Urothelium cell line (cell line): ENCODE measurements around the gene USP2.

Source experiments
- DNase-seq: peaks from one replicate; pipeline ENCODE4 v3.0.0; 2011; ENCODE audit warnings: low spot score, mixed read lengths
- FAIRE-seq: peaks from 2 replicates; lab custom pipeline; 2011; peaks lifted over from hg19 to GRCh38; lab: Jason Lieb, UNC

USP2 gene

DNA sequence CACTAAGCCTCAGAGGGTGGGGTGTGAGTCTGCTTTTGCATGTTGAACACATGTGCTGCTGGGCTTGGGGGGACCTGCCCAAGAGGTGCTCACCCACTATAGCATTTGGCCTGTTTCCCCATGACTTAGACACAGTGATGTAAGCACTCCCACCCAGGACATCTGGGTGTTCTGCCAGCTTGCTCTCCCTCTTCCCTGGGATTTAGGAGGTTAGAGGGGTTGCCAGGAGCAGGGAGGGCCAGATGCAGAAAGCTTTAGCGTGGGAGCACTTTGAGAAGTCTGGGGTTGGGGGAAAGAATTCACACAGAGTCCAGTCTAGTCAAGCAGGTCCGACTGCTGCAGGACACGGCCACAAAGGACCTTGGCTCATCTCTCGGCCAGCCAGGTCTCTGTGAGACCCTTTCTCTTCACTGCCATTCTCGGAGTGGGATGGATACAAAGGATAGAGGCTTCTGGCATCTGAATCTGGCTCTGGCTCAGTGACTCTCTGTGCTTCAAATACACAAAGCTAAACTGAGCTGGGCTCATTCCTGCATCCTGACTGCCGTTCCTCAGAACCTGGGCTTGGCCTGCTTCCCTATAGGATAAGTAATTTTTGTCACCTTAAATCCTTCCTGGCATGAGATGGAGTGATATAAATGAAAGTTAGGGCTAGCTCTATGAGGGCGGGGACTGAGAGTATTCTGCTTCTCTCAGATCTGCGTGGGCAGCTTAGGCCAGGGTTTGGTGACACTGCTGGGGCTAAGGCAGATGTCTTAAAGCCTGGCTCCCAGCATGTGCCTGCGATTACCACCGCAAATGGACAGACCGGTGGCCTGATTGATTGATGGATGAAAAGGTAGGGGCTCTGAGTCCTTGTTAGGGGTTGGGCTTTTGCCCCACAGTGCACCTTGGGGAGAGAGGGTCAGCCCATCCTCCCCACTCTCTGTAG, 14.5 kb downstream of the USP2 start:
- FAIRE-seq (no peak), DNase-seq (no peak)

DNA sequence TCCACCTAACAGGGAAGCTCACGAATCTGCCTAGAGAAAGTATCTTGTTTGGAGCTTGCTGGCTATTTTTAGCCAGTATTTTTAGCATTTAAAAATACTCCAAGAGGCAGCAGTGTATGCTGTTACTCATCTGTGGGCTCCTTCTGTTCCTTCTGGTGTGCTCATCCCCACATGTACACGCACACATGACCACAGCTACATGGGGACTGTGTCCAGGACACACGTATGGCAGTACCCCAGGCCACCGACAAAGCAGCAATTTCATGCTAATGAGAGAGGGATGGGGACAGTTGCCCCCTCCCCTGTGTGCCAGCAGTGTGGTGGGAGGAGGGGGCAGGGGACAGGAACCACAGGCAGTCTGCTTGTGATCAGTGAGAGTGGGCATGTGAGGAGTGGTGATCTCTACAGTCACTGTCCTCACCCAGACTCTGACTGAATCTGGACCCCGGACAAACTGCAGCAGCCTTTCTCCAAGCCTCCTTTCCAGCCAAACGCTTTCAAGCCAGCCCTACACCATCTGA, 16.4 kb downstream of the USP2 start:
- FAIRE-seq: no peak

DNA sequence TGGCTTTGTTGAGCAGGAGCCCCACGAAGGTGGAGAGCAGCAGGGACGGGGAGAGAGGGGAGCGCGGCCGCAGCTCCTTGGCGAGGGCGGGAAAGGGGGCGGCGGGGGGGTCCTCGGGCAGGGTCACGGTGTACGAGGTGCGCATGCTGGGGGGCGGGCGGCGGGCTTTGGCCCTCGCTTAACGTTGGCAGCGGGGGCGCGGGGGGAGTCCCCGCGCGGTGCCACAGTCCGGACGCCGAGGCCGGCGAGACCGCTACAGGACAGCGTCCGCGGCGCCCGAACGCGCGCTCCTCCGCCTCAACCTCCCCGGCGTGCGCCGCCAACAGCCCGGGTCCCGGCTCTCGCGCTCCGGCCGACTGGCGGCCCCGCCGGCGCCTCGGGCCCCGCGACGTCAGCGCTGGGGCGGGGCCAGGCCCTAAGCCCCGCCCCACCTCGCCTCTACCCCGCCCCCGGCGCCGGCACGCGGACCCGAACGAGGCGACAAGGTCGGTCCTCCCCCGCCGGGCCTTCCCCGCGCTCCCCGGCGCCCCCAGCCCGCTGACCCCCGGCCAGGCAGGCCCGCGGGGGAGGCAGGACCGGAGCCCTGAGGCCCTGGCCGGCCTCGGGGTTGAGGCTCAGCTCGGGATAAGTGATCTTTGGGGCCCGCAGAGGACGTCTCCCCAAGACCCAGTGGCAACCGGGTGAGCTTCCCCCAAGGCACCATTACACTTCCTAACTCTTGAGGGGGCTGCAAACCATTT, 17.5 kb downstream of the USP2 start:
- DNase-seq (no peak), FAIRE-seq (no peak)

More for the DNA sequence above, 16.4 kb downstream of the USP2 start:
- no peak for DNase-seq

DNA sequence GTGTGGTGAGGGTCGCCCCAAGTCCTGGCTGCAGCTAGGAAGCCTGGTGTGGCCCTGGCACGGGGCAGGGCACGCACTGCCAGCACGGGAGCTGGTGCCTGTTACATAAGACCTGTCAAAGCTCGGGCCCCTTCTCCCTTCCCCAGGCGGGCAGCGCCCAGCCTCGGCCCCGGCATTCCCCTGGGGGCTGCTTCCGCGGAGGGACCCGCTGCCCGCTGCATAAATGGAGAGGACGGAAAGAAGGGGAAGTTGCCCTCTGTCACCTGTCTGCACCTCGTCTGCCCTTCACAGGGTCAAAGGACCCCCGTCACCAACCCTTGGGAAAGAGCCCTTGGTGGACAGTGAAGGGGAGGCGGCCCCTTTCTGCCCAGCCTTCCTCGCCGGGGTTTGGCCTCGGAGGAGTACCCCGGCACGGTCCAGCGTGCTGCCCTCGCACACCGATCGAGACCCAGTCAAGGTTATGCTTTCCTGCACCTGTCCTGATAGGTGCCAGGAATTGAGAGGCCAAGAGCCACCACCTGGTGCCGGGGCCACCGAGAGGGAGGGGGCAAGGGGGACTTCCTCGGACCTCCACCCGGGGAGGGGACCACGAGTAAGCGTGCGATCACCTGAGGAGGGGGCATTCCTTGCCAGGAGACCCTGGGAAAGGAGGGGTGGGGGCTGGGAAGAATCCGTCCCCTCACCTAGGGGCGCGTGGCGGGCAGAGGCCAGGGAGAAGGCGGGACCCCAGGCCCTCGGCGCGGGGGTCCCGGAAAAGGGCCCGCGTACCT, 18.2 kb downstream of the USP2 start:
- no peak for DNase-seq
- no peak for FAIRE-seq

DNA sequence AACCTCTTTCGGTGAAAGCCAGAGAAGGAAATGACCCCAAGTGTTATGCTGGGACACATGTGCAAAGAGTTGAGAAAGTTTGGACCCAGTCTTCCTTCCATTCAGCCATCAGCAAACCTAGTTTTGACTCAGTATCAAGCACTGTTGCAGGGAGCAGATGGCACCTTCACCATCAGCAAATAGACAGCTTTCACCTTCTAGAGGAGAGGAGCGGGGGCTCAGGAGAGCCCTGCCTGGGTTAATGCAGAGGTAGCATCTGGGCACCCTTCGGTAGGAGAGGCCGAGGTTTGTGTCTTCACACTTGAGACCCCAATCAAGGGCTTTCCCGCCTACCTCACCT, 18.8 kb downstream of the USP2 start:
- DNase-seq (no peak), FAIRE-seq (no peak)

DNA sequence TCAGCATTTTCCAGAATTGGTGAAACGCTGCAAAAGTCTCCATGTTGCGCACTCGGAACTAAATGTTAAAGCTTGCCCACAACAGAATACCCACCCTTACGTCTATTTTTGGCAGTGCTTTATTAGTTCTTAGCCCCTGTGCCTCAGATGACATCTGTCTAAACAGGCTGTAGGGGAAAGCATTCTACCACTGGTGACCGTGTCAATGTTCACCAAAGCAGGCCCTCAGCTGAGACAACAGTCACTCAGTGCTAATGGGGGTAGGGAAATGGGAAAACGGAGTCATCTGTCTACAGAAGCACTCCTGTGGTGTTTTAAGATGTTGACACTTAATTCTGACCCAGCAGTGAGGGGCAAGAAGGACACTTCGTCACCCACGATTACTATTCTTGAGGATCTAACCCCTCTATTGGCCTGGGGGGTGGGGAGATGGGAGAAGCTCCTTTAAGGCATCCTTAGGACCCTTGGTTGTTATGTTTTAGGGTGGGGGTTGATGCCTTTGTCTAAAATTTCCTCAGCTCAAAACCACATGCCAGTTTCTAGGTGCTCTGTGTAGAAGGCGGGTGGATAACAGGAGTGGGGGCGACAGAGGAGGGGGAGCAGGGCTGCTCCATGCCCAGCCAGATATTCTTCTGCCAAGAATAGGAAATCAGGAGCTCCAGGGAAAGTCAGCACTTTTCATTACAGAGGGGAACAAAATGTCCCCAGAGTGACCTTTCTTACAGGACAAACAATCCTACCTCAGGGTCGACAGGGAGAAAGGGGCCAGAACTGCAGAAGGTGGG, 19.4 kb downstream of the USP2 start:
- FAIRE-seq (no peak), DNase-seq (no peak)

DNA sequence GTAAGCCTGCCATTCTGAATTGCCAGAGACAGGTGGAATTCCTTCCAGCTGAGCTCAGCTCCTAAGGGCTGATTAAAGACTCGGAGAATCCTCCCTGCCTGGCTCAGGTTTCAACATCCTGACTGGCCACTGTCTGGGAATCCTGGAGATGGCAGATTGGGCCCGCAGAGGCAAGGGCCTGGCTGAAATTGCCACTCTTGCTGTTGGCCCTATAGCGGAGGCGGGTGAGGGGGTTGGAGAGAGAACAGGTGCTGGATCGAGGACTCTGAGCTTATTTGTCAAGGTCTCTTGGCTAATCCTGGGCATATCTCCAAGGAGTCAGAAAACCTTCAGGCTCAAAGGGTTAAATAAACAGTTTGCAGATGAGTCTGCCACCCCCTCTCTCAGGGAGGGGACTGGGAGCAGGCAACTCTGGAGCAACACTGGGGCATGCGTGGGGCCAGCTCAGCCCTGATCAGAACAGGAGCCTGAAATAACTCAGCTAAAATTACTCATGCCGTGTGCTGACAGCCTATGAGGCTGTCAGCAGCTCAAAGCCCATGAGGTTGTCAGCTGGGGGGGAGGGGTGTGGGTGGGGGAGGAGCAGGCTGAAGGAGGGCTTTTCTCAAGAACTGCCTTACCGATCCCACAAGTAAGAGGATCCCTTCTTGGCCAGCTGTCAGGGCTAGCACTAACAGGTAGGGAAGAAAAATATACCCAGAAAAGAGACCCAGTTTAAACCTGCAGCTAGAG, 20.3 kb downstream of the USP2 start:
- no peak for FAIRE-seq
- DNase-seq: peak; percentile 83

DNA sequence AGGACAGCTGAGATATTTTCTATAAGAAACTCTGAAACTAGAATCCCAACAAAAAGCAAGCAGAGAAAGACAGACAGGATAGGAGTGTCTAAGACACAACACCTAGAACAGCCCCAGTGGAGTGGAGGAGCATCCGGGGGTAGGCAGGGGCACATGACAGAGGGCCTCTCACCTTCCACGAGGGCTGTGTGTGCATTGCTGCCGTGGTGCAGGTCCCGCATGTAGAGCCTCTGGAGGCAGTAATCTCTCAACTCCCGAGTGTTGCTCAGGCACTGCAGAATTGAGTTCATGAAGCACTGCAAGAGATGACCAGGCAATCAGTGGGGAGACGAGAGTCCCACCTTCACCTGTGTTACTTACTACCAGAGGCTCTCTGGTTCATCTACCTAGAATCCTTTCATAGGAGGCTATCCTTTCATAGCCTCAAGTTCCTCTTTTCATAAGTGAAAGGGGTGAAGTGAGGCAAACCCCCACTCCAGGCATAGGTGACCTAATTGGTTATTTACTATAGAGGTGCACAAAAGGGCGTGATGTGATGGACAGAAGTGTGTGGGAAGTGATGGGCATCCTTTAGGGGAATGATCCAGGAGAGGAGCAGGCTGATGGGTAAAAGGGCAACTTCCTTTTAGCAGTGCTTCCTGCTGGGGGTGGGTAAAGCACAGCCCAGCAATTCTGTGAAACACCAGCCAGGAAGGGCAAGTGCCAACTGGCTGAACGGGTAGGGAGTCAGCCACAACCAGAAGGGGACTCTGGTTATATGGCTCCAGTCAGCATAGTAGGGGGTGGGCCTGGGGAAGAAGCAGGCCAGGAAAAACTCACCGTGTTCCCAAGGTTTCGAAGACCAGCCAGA, 21.9 kb downstream of the USP2 start:
- FAIRE-seq (no peak), DNase-seq (no peak)

DNA sequence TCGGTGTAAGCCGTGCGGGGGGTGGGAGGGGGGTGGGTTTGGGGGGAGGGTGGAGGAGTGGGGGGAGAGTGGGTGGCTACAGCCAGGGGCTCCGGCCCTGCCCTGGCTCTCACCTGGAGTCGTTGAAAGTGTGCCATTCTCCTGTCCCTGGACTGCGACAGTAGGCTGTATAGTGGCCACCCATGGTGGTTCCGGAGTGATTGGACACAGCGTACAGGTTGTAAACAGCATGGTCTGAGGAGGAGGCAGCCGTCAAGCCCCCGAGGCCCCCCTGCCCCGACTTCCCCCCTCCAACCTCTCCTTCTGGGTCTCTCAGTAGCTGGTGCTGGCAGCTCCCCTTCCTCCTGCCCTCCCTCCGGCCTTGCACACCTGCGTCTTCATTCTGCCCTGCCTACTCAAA, 24.4 kb downstream of the USP2 start:
- no peak for FAIRE-seq
- DNase-seq: no peak

DNA sequence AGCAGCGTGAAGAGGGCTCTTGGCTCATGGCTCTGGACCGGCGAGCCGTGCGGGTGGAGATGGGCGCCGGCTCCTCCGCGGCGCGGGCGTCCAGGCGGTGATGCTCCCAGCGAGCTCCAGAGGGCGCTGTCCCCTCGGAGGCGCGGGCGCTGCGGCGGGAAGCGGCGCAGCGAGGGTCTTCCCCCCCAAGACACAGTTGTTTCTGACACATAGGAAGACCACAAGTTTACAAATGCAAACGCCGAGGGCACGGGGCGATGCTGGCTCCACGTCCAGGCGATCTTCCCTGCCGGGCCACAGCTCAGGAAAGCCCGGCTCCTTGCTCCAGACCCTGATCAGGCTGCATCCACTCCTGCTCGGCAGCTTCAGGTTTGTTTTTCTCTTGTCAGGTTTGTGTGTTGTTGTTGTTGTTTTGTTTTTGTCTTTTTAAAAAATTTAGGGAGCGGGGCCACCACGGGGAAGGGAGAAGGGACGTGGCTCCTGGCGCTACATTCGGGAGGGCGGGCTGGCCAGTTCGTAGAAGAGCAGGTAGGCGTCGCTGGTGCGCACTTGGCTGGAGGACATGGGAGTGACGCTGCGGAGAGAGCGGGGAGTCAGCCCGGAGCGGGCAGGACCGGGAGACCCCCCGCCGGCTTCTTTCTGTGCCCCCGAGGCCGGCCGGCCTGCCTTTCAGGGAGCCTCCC, 25.0 kb downstream of the USP2 start:
- no peak for FAIRE-seq
- DNase-seq: peak; percentile 84

DNA sequence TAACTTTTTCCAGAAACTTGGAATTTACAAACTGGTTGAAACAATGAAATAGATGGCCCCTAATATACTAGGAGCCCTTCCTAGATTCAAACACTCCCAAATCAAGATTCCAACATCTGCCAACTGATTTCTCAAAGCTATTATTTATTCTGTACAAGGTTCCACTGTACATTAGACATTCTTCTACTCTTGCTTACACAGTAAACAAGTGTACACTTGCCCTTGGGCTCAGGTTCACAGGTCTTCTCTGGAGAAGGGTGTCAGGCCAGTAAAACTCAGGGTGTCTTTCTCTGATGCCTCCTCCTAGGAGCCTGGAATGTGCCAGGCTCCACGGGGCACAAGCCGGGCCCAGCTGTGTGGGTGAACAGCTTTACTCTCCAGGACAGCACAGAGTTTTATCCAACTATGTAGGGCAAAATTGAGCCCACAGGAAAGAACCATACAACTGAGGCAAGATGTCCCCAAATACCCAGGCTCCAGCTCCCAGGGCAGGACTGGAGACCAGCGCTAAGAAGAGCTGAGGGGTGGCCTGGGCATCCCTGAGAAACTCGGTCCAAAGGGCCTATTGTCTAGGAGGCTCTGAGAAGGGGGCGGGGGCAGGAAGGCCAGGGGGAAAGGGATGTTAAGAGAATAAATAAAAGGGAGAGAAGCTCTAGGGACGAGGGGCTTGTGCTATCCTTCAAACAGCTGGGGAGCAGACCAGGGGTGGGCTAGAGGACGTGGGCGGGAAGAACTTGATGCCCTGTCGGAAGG, 26.2 kb downstream of the USP2 start:
- DNase-seq: no peak
- no peak for FAIRE-seq

DNA sequence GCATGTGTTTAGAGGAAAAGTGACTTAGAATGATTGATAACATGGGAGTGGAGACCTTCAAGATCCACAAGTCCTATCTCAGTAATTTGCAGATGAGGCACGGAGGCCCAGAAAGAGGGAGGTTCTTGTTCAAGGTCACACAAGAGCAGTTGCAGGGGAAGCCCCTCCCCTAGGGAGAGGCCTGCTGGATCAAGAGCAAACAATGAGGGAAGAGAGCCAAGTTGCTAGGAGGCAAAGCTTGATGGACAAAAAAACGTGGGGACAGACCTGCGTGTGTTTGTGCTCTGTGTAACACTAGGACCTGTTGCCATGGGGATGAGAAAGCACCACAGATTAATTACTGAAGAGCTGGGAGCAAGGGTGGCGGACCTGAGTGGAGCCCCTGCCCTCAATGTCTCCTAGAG, 28.6 kb downstream of the USP2 start:
- DNase-seq: no peak
- no peak for FAIRE-seq

DNA sequence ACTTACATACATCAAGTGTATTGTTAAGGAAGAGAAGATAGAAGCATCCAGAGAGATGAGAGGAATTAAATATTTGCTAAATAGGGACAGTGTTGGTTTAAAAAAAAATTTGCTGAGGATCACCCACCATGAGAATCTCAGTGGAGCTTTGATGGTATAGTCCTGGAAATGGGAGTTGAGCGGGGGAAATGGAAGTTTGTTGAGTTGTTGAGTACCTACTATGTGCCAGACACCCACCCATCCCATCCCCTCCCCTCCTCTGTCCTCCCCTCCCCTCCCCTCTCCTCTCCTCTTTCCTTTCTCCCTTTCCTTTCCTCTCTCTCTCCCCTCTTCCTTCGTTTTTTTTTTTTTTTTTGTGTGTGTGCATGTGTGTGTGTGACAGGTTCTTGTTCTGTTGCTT, 30.3 kb downstream of the USP2 start:
- FAIRE-seq (no peak), DNase-seq (no peak)

DNA sequence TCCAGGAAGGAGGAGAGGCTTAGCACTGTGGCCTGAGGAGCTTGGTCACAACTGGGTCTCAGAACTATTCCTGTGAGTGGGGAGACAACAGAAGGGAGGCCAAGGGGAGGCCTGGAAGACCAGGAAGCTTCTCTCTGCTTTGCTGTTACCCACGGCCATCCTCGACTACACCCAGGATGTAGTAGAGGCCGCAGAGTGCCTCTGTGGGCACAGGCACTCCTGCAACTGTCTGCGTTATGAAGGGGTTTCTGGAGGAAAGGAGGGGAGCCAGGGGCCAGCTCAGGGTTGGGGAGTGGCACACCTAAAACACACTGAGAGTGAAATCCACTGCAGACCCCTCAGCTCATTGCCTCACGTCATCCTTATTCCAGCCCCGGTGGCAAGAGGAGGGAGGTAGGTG, 31.2 kb downstream of the USP2 start:
- FAIRE-seq (no peak), DNase-seq (no peak)

DNA sequence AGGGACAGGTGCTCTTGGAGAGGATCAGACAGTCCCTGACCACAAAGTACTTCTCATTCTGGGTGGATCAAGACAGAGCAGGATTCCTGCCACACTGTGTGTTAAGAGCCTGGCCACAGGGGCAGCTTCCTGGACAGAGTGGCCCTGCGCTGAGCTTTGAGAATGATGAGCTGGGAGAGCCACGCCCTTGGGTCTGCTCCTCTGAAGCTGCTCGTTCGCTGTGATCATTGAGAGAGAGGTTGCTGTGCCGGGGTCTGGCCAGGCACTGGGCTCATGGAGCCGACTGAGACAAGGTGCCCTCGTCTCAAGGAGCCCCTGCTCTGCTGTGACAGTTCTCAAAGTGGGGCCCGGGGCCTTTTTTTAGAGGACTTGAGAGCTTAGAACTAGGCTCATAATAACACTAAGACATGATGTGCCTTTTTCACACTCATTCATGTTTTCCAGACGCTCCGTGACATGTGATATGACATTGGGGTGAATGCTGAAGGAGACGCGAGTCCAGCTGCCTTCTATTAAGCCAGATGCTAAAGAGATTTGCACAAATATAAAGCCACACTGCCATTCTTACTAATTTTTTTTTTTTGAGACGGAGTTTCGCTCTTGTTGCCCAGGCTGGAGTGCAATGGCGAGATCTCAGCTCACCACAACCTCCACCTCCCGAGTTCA, 33.4 kb downstream of the USP2 start:
- DNase-seq (no peak), FAIRE-seq (no peak)

DNA sequence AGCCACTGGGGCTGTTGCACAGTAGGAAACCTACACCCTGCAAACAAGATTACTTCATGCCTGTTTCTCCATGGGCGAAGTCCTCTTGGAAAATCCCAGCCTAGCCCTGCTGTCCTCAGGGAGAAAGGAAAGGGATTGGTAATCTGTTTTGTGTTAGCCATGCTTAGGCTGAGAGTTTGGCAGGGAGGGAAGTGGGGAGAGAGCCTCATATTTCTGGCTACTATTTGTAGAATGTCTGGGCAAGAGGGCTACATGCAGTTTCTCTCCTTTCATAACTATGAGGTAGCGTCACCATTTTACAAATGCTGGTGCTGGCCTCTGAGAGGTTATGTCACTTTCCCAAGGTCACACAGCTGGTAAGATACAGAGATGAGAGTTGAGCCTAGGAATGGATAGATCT, 34.2 kb downstream of the USP2 start:
- no peak for FAIRE-seq

DNA sequence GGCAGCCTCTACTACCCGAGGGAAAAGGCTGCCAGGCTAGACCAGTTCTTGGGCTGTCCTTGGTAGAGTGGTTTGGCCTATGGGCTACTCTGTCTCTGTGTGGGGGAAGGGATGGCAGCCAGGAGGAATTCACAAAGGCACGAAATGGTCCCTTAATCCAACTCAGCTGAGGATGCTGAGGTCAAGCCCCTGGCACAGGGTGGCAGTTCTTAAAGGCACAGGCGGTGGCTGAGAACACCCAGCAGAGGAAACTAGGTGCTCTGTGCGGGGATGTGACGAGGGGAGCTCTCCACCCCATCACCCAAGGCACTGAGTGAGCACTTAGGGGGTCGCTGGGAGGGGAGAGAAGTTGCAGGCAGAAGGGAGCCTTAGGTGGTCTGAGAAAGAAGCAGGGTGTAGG, 34.9 kb downstream of the USP2 start, which contains the start of gene MFRP:
TSS of gene MFRP (minus strand) at position 101 of the 400 bp plus-strand sequence. CDS start 192 bp downstream, outside the sequence.
- DNase-seq: no peak
- no peak for FAIRE-seq

More for the DNA sequence above, 34.2 kb downstream of the USP2 start:
- no peak for DNase-seq
